Left ventricle myocardium inferior (tissue), 1 donor: ENCODE results near the gene RASSF3. TPM values are rescaled to one million over a fixed set of nuclear protein-coding genes. Genes with fewer than 3 reads are reported as not detected.

ENCODE experiments used
- DNase-seq: peaks from one replicate; pipeline ENCODE4 v3.0.0-alpha.2; 2020
- H3K27ac ChIP-seq: fragments of 200-600 bp; replicated peaks from 2 replicates; pipeline ENCODE4 v1.8.0; 2021
- H3K27me3 ChIP-seq: fragments of 200-600 bp; 2 replicates; pipeline ENCODE4 v1.8.0; 2021; ENCODE audit warnings: low read depth
- H3K36me3 ChIP-seq: fragments of 200-600 bp; 2 replicates; pipeline ENCODE4 v1.8.0; 2021
- H3K4me1 ChIP-seq: fragments of 200-600 bp; 2 replicates; pipeline ENCODE4 v1.8.0; 2021
- H3K4me3 ChIP-seq: fragments of 200-600 bp; 2 replicates; pipeline ENCODE4 v1.8.0; 2021; ENCODE audit warnings: mild to moderate bottlenecking, moderate library complexity
- H3K9me3 ChIP-seq: fragments of 200-600 bp; replicated peaks from 2 replicates; pipeline ENCODE4 v1.8.0; 2021
- intact Hi-C: fragments of 100-400 bp; cut with micrococcal nuclease; formaldehyde crosslinking; loops from one replicate; pipeline ENCODE4 v1.11.0; 2022
- total RNA-seq: library from RNA; stranded (reverse); fragmentation: NEBNext Ultra II Directional; extraction: Animal tissue kit (Norgen Biotek cat#: 25700); gene quantifications from one replicate; pipeline ENCODE4 v1.2.1, GENCODE V29; 2021
- TF ChIP-seq, protein P1 (sequence below): fragments of 200-600 bp; IDR thresholded peaks from 2 replicates; pipeline ENCODE4 v1.8.0; 2021; ENCODE audit warnings: antibody characterized with exemption, mild to moderate bottlenecking, borderline replicate concordance
- donor health status: DM: no; HTN: yes; CAD: no; lungs with severe emphysema.

RASSF3 gene
- total RNA-seq, 1 donor from 2014 or later: 102 TPM

DNA sequence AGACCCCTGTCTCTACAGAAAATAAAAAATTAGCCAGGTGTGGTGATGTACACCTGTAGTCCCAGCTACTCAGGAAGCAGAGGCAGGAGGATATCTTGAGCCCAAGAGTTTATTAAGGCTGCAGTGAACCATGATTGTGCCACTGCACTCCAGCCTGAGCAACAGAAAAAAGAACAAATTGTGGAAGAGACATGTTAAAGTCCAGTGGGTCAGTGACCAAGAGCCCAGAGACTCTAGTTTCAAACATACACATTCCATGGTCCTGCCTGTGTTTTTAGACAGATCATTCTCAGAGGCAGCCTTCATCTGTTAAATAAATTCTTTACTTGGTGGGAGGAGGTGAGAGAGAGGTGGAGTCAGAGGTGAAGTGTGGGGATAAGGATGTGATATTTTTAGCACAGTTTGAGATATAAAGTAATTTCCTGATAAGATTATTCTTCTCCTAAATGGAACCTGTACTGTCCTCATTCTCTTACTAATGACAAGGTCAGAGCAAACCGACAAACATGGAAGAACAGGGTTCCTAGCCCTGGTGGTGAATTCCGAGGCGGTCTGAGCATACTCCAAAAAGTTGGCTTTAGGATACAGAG is 48.7 kb downstream of the RASSF3 start:
- Histone ChIP-seq H3K36me3 (no peaks in the 10 kb centered on the region), H3K9me3 (no peaks in the 10 kb centered on the region), H3K27ac (peak overlapping the region; percentile 74), H3K4me3 (no peak overlapping the region), H3K4me1 (peaks cover 68% of the 10 kb centered on the region), H3K27me3 (no peaks in the 10 kb centered on the region)
- TF ChIP-seq, protein P1, sequence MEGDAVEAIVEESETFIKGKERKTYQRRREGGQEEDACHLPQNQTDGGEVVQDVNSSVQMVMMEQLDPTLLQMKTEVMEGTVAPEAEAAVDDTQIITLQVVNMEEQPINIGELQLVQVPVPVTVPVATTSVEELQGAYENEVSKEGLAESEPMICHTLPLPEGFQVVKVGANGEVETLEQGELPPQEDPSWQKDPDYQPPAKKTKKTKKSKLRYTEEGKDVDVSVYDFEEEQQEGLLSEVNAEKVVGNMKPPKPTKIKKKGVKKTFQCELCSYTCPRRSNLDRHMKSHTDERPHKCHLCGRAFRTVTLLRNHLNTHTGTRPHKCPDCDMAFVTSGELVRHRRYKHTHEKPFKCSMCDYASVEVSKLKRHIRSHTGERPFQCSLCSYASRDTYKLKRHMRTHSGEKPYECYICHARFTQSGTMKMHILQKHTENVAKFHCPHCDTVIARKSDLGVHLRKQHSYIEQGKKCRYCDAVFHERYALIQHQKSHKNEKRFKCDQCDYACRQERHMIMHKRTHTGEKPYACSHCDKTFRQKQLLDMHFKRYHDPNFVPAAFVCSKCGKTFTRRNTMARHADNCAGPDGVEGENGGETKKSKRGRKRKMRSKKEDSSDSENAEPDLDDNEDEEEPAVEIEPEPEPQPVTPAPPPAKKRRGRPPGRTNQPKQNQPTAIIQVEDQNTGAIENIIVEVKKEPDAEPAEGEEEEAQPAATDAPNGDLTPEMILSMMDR: no peak
- intact Hi-C loops: no loop called here
- no peak for DNase-seq

DNA sequence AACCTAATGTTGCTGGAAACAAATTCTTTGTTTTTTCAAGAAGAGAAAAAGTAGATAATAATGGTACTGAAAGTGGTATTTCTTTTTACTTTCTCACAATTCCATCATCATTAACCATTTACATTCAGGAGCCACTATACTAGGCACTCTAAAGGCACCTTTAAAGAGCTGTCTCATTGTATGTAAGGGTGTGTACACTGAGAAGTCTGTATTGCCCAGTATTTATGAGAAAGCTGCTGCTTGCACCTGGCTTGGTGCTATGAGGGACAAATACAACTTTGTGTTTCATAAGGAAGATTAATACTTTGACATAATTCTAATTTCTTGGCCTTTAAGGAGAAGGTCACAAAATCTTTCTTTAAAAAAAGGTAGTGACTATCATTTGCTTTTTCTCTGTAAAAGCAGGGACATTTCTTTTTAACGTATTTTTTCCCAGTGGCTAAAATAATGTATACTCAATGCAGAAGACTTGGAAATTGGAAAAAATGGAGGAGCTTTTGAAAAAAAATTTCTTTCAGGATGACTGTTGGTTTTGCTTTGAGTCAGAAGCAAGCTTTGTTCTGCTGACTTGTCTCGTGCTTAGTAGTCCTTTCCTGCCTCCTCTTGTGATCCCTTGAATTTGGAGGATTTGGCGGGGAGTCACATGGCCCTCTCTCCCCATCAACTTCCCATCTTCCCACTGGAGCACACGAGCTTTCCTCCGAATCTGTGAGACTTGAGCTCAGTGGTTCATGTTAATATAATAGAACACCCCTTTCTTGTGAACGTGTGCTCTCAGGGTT is 50.1 kb downstream of the RASSF3 start:
- TF ChIP-seq, protein P1: no peak
- no peak overlapping the region for H3K4me3 ChIP-seq
- DNase-seq: no peak
- H3K9me3 ChIP-seq: no peaks in the 10 kb centered on the region
- H3K4me1 ChIP-seq: peaks cover 71% of the 10 kb centered on the region
- H3K27ac ChIP-seq: peak overlapping the region; percentile 37
- H3K36me3 ChIP-seq: no peaks in the 10 kb centered on the region
- no peaks in the 10 kb centered on the region for H3K27me3 ChIP-seq
- intact Hi-C loops: no loop called here

DNA sequence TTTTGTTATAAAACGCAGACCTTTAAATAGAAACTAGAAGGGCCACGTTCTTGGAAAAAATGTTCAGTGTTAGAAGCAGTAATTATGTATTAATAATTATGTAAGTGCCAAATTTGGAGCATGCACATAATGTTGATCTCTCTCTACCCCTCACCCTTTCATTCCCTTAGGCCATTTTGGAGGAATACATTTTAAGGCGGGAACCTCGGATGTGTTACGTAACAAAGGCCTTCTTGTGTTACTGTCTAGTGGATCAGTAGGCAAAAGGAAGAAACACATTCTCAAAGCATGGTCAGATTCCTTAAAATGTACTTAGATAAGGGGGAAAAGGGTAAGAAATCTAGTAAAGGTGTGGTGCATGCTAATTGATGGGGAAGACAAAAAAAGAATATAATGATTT is 52.7 kb downstream of the RASSF3 start:
- Histone ChIP-seq H3K36me3 (no peaks in the 10 kb centered on the region), H3K9me3 (no peaks in the 10 kb centered on the region), H3K27ac (peak overlapping the region; percentile 23), H3K4me1 (peaks cover 73% of the 10 kb centered on the region), H3K27me3 (no peaks in the 10 kb centered on the region), H3K4me3 (no peak overlapping the region)
- no peak for DNase-seq
- TF ChIP-seq, protein P1: no peak
- intact Hi-C loops: no loop called here

DNA sequence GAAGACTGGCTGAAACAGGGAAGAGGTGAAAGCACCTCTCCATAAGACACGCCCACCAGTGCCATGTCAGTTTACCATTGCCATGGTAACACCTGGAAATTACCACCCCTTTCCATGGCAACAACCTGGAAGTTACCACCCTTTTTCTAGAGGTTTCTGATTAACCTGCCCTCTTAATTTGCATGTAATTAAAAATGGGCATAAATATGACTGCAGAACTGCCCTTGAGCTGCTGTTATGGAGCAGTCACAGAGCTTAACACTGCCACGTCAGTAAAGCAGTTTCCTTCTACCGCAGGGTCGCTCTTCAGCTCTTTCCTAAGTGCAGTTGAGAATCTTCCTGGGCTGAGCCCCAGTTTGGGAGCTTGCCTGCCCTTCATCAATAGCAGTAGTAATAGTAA is 55.2 kb downstream of the RASSF3 start:
- Histone ChIP-seq H3K4me3 (peak overlapping the region; percentile 13), H3K9me3 (no peaks in the 10 kb centered on the region)

DNA sequence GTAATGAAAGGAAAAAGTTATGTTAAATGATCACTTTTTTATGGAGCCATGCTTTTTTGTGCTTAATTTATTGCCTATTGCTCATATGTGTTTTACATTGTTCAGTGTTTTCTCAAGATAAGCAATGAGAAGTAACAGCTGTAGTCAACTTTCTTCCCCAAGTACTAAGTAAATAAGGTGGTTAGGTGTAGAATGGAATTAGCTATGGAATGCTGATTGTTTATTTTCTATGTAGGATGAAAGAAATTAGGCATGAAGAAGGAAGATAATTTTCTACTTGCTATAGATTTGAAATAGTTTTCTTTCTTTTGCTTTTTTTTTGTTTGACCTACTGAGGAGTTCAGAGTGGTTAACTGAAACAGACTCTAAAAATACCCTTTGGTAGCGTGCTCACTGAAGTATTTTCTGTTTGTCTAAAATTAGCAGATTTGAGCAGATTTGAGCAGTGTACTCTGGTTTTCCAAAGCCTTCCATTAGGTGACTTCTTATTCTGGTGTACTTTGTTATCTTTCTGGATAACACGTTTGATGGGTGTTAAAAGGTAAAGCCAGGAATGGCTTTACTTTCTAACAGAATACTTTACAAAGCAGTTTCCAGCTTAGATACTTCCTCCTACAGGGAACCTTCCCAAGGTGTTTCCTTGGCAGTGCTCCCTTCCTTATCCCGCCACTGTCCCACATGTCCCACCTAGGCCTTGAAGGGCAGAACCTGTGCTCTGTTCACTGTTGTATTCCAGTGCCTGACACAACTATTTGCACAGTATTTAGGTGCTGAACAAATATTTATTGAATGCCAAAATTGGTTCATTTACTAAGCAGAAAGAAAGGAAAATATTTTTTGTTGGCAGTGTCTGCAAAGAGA is 56.0 kb downstream of the RASSF3 start:
- intact Hi-C loops: no loop called here
- TF ChIP-seq, protein P1: no peak
- Histone ChIP-seq H3K27ac (peak overlapping the region; percentile 74), H3K36me3 (no peaks in the 10 kb centered on the region), H3K4me1 (peaks cover 81% of the 10 kb centered on the region), H3K9me3 (no peaks in the 10 kb centered on the region), H3K27me3 (no peaks in the 10 kb centered on the region), H3K4me3 (peak overlapping the region; percentile 13)
- DNase-seq: no peak

More for the DNA sequence above, 55.2 kb downstream of the RASSF3 start:
- no peaks in the 10 kb centered on the region for H3K36me3 ChIP-seq
- peaks cover 76% of the 10 kb centered on the region for H3K4me1 ChIP-seq
- intact Hi-C loops: no loop called here
- TF ChIP-seq, protein P1: no peak
- H3K27ac ChIP-seq: peak overlapping the region; percentile 74
- no peak for DNase-seq
- no peaks in the 10 kb centered on the region for H3K27me3 ChIP-seq
